Kidney (tissue), 14 donors: ENCODE results near the gene KCNE4. TPM values are rescaled to one million over a fixed set of nuclear protein-coding genes. Genes with fewer than 3 reads are reported as not detected.

Source experiments
- DNase-seq, 5 donors: peaks; one replicate each; pipeline ENCODE4 v3.0.0-alpha.2; 2013 to 2020
- FAIRE-seq: peaks from 2 replicates; lab custom pipeline; 2012; peaks lifted over from hg19 to GRCh38; lab: Jason Lieb, UNC
- H3K27ac ChIP-seq, 2 donors: one replicate each; pipeline ENCODE4 v1.7.0; 2013; ENCODE audit warnings: low read depth in 2 of 2, low read length in 2 of 2, inconsistent platforms in 1 of 2
- H3K27me3 ChIP-seq: one replicate; pipeline ENCODE4 v1.7.1; 2013; ENCODE audit warnings: low read length, inconsistent platforms; ENCODE audit not compliant: control insufficient read depth, insufficient read depth
- H3K36me3 ChIP-seq, 3 donors: one replicate each; pipeline versions ENCODE4 v1.7.0 to v1.7.1; 2013; ENCODE audit warnings: low read length in 3 of 3, control low read depth in 1 of 3, inconsistent platforms in 1 of 3; ENCODE audit not compliant: insufficient read depth in 3 of 3, control insufficient read depth in 2 of 3
- H3K4me1 ChIP-seq, 3 donors: one replicate each; pipeline versions ENCODE4 v1.7.0 to v1.7.1; 2013; ENCODE audit warnings: low read length in 3 of 3, inconsistent platforms in 1 of 3, low read depth in 1 of 3; ENCODE audit not compliant: control insufficient read depth in 2 of 3, insufficient read depth in 2 of 3
- H3K4me3 ChIP-seq, 3 donors: one replicate each; pipeline versions ENCODE4 v1.7.0 to v1.8.1; 2013; ENCODE audit warnings: low read length in 3 of 3, control low read depth in 1 of 3, inconsistent platforms in 1 of 3
- H3K9ac ChIP-seq, 3 donors: one replicate each; pipeline versions ENCODE4 v1.7.0 to v1.7.1; 2013; ENCODE audit warnings: low read length in 3 of 3, control low read depth in 1 of 3, inconsistent platforms in 1 of 3
- H3K9me3 ChIP-seq, 3 donors: one replicate each; pipeline versions ENCODE4 v1.7.0 to v1.7.1; 2013; ENCODE audit warnings: low read length in 3 of 3, control low read depth in 1 of 3, inconsistent platforms in 1 of 3; ENCODE audit not compliant: control insufficient read depth in 2 of 3, insufficient read depth in 1 of 3
- CTCF ChIP-seq: IDR thresholded peaks from 3 replicates; pipeline ENCODE4 v1.5.1; 2012; ENCODE audit warnings: mild to moderate bottlenecking, moderate library complexity, borderline replicate concordance; ENCODE audit not compliant: insufficient read depth; ENCODE audit errors: extremely low read depth
- intact Hi-C: fragments of 100-400 bp; cut with DNase I; formaldehyde crosslinking; loops from one replicate; pipeline ENCODE4 v1.11.1; 2022
- polyA plus RNA-seq: library from polyadenylated mRNA; stranded (reverse); fragments of 350-450 nt; fragmentation: Illumina TruSeq; extraction: RNeasy Lipid Tissue Mini Kit (QIAGEN cat#74804); gene quantifications from one replicate; pipeline ENCODE4 v1.2.3, GENCODE V29; 2014; ENCODE audit warnings: low read depth, low replicate concordance; ENCODE audit not compliant: insufficient read depth
- total RNA-seq: library from RNA; stranded (reverse); fragmentation: NEBNext Ultra II Directional; extraction: Animal tissue kit (Norgen Biotek cat#: 25700); gene quantifications from one replicate; pipeline ENCODE4 v1.2.1, GENCODE V29; 2021
- donor health status: control.
- donor health status: control.
- donor health status: control.
- donor health status: control.
- donor health status: control.
- donor health status: DM: yes; HTN: yes; CAD: no.
- donor health status: Normal renal cell carcinoma (clear cell type).

KCNE4 gene
- total and polyA plus RNA-seq, 2 donors from 2014 or later, result 4.0 to 4.2 TPM

- Histone ChIP-seq H3K27ac (no peak overlapping the region), H3K4me3 (no peak overlapping the region), H3K36me3 (no peaks in the 10 kb centered on the region), H3K27me3 (no peaks in the 10 kb centered on the region), H3K4me1 (no peaks in the 10 kb centered on the region), H3K9ac (no peak overlapping the region), H3K9me3 (no peaks in the 10 kb centered on the region)
- intact Hi-C loops, result no loop called here
- FAIRE-seq (no peak), DNase-seq (peak in 1 of 5 donors; percentile 35)
- TF ChIP-seq CTCF, result no peak
These were observed 8.6 kb upstream of the KCNE4 start for GRCh38 chr2:223043164-223043941.

GRCh38 chr2:223044092-223044836, 7.7 kb upstream of the KCNE4 start:
- H3K4me1 ChIP-seq, result no peaks in the 10 kb centered on the region
- TF ChIP-seq CTCF, result no peak
- H3K27ac ChIP-seq, result no peak overlapping the region
- H3K9ac ChIP-seq, result no peak overlapping the region
- DNase-seq, result peak in 1 of 5 donors; percentile 19
- FAIRE-seq, result no peak
- no peaks in the 10 kb centered on the region for H3K36me3 ChIP-seq
- H3K9me3 ChIP-seq, result no peaks in the 10 kb centered on the region
- H3K4me3 ChIP-seq, result no peak overlapping the region
- no peaks in the 10 kb centered on the region for H3K27me3 ChIP-seq
- intact Hi-C loops, result no loop called here

- Histone ChIP-seq H3K4me1 (no peaks in the 10 kb centered on the region), H3K9ac (no peak overlapping the region), H3K27me3 (no peaks in the 10 kb centered on the region), H3K36me3 (no peaks in the 10 kb centered on the region), H3K9me3 (no peaks in the 10 kb centered on the region), H3K27ac (no peak overlapping the region), H3K4me3 (no peak overlapping the region)
- FAIRE-seq, result no peak
- no peak for DNase-seq
- intact Hi-C loops, result no loop called here
- TF ChIP-seq CTCF, result no peak
These were observed 6.9 kb upstream of the KCNE4 start for GRCh38 chr2:223044916-223045700.
